Cerebellar nuclear complex (tissue), 1 donor: Measurements from ENCODE around the gene EDNRB.
"Not testable (repeated sequence)": the region's sequence is repeated elsewhere in the genome, so short reads cannot be mapped to it uniquely, and the experiment has no call there.

ENCODE experiments used
- DNase-seq, 2 experiments: peaks; one replicate each; lab custom pipeline; 2025; lab: John Stamatoyannopoulos, UW

The EDNRB gene

DNA sequence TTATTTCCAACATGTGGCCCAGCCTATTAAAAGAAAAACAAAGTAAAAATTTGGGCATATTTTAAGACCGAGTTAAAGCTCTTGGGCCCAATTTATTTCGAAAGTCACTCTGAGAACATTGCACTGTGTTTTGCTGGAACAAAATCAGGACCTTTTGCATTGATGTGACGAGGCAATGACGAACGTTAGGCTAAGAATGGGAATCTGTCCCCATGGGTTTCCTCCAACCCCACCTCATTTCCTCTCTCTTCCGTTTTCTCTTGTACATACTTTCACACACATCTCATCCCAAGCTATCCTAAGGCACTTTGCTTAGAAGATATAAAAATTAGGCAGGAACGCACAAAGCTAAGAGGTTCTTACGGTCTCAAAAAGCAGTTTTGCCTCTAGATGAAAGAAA is 22.1 kb downstream of the EDNRB start:
- DNase-seq, result no peak

DNA sequence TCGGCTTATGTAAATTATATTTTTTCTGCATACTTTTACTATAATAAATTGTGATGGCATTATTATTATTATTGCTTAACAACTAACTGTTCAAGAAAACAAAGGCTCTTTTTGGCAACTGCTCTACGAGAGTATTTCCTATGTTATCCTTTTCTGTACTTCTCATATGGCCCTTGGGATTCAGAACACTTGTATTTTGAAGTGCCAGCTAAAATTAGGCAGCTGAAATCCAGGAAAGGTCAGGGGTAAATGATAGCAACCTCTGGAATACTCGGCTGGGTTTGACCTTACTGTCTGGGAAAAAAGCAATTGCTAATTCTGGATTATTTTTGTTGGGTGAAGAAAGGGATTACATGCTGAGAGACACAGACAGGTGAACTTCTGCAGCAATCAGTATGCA is 23.9 kb downstream of the EDNRB start:
- DNase-seq, result no peak

DNA sequence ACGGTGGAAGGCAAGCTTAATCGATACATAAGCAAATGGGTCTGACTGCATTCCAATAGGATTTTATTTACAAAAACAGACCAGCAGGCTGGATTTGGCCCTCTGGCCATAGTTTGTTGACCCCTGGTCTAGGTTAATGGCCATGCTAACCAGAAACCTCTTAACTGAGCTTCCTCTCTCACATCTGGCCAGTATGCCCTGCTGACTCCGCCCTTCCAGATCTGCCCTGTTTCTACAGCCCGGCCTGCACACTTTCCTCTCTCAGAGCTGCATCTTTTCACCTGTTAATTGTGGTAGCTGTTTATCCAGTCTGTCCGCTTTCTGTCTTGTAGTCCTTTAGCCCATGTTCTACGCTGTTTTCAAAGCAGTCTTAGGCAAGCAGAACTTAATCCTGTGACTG is 25.6 kb downstream of the EDNRB start:
- DNase-seq, result no peak

DNA sequence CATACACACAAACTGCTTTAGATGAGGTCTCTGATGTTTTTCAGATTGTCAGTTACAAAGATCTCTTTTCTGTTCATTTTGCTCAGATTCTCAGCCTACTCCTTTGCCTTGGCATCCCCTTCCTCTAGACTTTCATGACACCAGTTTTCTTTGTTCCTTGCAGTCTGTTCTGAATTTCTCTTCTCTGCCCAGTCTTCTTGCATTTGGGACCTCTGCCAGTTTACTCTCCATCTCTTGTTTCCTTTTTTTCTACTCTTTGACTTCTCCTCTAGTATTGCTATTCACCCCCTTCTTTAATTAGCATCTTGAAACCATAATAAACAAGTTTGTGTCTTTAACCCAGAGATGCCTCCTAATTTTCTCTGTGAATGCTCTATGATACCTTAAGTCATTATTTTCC is 26.1 kb downstream of the EDNRB start:
- DNase-seq, result no peak

DNA sequence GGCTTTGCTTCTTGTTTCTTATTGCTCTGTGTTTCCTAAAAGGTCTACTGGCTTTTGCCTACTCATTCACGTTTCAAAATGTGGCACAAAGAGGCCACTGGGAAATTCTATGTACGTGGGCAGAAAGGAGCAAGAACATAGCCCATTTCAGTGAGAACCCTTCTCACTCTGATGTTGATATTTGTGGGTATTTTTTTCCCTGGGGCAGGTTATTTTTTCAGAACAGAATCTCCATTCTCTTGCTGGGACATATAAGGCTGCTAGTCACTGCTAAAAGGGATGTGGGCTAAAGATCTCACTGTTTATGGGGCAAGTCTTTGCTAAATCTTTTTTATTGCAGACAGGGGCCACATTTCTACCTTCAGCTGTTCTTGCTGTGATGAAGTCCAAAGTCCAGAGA is 27.1 kb downstream of the EDNRB start:
- no peak for DNase-seq

DNA sequence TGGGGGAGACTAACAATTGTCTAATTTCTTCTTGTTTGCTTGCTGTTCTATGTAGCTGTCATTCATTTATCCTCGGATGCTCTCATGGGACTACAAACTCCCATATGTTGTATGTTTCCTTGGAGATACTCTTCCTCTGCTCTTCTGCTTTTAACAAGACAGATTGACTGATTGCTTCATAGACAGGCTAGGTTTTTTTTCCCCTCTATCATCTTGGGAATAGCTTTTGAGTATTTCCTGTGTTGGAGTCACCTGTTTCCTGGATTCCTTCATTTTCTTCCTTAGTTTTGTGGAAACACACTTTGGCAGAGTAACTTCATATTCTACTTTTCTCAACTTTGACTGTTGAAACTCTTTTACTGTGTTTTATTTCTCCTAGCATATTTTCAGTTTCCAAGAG is 27.6 kb downstream of the EDNRB start:
- DNase-seq, result no peak

DNA sequence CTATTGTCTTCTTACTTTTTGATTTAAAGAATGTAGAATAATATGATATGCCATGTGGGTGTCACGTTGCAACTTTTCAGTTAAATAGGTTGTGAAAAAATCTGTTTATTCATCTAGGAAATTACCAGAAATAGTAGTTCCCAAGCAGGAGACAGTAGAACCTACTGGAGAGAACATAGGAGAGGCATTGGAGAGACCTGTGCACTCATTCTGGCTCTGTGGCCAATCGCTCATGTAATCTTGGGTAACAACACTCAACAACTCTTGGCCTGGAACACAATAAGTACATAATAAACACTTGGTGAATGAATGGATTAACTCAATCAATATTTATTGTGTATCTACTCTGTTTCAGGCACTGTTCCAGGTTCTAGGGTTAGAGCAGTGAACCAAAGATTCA is 35.3 kb downstream of the EDNRB start:
- DNase-seq, result no peak

DNA sequence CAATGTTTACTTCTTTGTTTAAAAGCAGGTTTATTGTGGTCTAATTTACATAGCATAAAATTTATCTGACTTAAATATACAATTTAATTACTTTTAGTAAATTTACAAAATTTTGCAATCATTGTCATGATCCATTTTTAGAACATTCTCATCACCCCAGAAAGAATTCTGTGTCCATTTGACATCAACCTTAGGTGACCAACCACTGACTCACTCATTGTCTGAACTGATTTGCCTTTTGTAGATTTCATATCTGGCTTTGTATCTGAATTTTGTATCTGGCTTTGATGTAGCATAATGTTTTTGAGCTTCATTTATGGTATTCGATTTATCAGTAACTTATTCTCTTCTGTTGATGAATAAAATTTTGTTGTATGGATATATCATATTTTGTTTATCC is 40.4 kb downstream of the EDNRB start:
- DNase-seq, result no peak

DNA sequence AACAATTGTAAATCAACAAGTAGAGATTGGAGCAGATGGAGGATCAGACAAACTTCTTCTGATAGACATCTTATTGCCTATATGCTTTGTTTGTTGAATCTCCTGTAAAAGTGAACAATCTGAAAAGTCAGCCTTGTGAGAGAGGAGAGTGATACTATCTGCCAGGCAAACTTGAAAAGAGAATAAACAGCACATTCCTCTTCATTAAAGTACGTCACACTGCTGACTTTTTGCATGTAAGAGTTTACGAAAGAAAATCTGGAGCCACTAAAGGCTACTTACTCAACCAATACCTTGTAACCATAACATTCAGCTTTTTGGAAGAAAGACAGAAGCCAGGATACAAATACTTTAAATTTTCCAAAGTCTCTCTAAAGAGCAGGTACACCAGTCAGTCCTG is 42.5 kb downstream of the EDNRB start:
- DNase-seq, result no peak

DNA sequence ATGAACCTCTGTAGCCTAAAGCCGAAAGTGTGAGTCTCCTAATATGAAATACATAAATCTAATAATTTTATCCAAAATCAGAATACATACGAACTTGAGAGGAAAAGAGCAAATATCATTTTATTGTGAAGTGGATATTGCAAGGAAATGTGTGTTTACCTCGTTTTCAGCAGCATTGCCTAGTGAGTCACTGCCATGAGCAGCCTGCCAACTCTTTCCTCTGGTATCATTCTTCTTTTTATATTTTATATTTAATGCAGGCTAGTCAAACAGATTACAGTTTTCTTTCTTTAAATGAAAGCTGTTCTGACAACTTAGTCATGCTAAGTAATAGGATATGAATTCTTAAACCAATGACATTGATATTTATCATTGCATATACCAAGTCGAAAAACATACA is 44.2 kb downstream of the EDNRB start:
- DNase-seq, result no peak

DNA sequence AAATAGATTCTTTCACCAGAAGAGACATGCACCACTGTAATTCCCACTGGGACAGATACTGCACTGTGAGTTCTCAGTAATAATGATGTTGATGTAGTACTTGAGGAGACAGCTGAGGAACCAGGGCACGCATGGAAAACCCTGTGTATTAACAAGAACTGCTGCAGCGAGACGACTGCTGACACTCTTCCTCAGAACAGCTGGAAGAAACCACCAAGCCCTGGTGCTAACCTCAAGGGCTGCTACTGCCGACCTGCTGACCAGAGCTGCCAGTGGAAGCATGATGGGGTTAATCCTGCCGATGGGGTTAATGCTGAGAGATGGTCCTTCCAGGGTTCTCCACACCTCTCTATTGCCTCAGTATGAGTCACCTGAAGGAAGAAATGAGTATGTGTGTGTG is 45.6 kb downstream of the EDNRB start:
- DNase-seq, result no peak

DNA sequence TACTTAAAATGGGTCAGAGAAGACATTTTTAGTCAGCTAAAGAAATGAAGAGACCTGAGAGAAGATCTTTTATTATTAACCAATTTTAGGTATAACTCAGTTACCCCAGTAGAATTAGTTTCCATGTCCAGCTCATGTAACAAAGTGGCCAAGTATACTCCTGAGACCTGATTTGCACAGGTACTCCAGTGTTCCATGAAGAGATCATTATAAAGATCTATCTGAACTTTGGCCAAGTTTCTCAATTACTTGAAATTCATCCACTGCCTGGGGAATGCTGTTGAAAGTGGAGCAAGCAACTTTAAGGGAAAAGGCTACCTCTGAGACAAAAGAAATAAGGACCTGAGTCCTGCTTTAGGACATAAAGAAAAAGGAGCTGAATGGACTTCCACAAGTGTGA is 47.0 kb downstream of the EDNRB start:
- no peak for DNase-seq

DNA sequence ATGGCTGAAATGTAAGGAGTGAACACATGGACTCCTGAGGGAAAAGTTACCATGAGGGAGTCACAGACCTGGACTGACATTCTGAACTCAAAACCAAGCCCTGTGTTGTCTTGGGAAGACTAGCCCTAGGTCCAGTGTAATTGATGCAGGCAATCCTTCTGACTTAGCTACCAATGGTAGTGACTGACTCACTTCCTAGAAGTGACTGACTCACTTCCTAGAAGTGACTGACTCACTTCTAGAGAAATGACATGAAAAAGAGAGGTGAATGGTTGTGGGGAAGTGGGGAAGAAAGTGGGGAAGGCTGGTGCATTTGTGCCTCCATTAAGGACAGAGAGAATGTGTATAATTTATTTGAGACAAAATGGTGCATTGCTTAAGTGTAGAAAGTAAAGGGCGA is 49.9 kb downstream of the EDNRB start:
- no peak for DNase-seq

DNA sequence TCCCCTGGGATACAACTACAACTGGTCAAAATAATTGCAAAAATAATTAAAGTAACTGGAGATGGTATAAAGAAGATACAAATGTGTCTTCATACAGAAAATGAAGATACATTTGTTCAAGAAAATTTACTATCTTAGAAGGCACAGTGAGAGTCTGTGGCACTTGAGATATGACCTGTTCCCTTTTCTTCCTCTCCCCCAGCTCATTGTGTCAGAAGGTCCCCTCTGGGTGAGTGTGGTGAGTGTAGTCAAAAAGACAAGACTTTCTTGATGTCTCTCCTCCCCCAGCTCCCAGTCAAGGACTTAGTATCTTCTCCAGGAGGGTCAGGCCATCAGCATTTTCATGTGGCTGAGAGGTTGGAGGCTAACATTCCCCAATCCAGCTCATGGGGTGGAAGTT is 51.7 kb downstream of the EDNRB start:
- no peak for DNase-seq

DNA sequence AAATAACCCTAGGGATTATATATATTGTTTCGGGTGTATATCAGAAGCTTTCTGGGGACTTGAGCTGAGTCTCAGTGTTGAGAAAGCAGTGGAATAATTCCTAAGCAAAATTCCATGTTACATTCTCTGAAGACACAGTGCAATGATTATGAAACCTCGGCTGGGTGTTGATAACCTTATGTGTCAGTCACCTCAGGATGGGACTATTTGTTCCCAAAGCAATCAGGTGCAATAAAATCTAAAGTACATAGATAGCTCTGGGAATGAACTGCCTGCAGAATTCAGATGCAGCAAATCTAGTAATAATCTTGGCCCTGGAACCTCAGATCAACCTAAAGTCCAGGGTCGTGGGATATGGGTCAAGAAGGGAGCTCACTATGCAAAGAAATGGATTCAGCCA is 53.0 kb downstream of the EDNRB start:
- DNase-seq, result no peak

DNA sequence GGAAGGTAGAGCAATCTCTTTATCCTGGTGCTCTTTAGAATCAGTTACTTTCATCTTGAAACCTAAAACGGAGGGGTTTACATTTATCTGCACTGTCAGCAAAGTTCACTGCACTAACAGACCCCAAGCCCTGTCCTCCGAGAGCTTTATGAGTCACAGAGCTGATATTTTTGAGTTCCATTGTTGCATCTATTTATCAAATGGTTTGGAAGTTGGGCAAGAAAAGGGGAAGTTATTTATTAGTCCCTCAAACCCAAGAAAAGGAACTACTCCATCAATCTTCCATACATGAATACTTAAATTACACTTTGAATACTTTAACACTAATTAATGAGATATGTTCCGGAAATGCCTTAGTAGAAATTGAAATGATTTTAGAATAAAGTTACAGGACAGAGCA is 55.5 kb downstream of the EDNRB start:
- no peak for DNase-seq

DNA sequence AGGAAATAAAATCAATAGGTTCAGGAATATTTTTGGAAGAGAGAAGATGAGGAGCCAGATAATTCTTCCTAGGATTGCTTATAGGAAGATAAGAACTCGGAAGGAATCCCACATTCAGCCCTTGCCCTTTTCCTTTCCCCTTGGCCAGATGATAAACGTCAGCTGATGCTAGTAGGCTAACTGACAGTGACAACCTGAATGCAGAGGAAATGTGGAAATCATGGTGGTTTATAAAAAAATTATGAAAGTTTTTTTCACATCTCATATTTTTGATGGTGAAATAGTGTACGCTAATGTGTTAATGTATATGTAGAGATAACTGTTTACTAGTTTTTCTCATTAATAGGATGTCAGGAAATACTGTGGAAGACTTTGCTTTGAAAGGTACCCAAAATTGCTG is 56.9 kb downstream of the EDNRB start:
- DNase-seq, result no peak

DNA sequence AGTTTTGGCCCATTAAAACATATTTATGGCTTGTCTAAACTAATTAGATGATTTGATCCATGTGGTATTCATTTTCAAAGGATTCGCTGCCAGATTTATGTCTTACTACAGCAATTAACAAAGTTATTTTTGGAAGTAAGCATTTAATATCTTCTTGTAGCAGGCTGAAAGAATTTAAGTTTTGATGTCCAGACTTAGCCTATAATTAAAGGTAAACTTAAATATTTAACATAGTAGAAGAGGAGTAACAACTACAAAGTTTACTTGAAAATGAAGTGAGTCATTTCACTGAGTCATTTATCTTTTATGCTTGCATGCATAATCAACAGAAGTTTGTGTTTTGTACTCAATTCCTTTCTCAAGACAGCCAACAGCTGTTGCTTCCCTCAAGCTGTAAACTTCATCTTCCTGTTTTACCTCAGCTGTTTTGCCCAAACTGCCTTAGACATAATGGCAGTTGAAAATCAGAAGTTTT is 58.1 kb downstream of the EDNRB start:
- DNase-seq, result no peak

DNA sequence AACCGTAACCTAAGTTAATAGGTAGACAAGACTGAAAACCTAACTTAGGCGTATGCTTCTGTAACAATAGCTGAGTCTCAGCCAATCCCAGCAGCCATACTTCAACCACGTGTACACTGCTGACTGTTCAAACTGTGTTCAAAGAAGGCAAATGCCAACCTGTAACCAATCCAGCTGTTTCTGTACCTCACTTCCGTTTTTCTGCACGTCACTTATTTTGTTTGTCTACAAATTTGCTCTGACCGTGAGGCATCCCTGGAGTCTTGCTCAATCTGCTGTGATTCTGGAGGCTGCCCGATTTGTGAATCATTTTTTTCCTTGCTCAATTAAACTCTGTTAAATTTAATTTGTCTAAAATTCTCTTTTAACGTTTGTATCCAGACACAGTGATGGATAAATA is 59.2 kb downstream of the EDNRB start:
- no peak for DNase-seq

DNA sequence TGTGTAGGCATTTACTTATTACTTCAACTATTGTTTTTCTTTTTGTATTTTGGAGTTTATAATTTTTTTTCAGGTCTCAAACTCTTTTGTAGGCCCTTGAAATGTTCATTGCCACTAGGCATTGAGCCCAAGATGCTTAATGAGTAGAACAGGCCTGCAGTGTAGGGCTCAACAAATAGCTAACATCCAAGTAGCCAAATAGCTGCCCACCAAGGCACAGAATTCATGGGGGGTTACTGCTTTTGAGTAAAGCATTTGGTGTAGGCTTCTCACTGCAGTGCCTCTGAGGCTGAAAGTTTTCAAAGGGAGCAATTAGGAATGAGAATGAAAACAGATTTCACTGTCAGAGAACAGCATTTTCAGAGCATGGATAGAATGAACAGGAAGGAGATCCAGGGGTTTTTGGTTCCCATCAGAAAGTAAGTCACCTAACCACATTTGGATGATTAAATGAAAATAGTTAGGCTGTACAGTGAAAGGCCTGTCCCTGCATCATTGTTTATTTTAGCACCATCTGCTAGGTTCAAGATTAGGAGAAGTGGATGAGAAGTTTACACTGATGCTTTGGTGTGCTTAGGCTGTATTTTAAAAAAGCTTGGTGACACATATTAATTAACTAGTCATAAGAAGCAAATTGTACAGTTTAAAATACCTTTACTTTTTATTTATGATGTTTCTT is 61.0 kb downstream of the EDNRB start:
- DNase-seq, result no peak

DNA sequence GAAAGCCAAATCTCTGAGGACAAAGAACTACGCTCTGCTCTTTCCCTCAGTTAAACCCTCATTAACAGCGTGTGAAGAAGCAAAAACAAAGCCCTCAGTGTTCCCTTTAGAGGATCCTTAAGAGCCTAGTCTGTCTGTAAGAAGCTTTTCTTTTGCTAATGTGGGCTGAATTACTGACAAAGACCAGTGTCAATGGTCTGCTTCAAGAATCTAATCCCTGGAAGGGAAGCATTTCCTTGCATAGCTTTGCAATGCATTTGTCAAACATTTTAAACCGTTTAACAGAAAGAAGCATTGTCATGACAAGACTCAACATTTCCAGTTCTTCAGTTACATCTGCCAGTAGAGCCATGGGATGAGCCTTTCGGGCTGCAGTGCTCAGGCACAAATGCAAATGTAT is 64.9 kb downstream of the EDNRB start:
- no peak for DNase-seq

DNA sequence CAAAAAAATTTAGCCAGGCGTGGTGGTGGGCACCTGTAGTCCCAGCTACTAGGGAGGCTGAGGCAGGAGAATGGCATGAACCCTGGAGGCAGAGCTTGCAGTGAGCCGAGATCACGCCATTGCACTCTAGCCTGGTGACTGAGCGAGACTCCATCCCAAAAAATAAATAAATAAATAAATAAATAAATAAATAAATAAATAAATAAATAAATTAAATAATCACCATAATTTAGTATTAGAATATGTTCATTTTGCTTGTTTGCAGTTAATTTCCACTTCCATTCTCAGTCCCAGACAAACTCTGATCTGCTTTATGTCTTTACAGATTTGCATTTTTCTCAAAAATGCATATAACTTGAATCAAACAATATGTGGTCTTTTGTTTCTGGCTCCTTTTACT is 70.6 kb downstream of the EDNRB start:
- DNase-seq, result not testable (repeated sequence)

DNA sequence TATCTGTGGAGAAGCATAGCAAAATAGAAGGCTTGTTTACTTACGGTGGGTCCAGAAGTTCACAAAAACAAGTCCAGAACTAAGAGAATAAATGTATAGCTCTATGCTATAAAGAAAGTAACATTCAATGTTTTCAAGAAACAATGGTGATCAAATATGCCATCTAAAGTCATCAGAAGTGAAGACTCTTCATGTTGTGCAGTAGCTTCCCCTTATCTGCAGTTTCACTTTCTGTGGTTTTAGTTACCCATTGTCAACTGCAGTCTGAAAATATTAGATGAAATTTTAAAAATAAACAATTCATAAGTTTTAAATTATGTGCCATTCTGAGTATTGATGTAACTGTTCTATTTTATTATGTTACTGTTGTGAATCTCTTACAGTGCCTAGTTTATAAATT is 72.5 kb downstream of the EDNRB start:
- no peak for DNase-seq
